ENCODE measurements around the gene CAPRIN2.
A peak's percentile ranks its signal among the peaks of the same experiment; 100 is the strongest.

Gene CAPRIN2

DNA sequence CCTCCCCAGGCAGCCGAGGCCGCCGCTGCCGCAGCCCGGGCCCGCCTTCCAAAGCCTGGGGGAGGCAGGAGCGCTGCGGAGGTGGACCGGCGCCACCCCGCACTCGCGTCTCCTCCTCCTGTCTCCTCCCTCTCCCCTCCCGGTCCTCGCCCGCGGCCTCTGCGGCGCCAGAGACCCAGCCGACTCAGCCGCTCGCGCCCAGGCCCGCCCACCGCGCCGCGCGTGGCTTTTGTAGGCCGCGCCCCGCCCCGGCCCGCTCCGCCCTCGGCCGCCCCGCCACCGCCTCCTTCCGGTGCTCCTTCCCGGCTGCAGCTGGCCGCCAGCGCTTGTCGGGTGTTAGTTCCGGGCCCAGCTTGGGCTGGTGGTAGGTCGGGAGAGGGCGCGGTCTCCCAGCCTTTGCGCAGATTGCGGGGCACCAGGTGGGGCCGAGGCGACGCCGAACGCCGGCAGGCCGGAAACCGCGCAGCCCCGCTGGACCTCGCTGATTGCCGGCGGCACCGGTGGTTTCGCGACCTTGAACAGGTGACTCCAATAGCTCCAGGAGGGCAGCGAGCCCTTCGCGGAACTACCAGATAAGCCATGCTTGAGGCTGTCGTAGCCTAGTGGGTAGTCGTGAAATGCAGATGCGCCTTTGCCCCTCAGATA lies at the start of gene CAPRIN2:
TSS of gene CAPRIN2 (minus strand) at position 202 of the 645 bp plus-strand sequence. CDS start 1,431 bp downstream, outside the sequence.
- peak; percentile 96 for DNase-seq

GRCh38 chr12:30797689-30798088 lies 42.9 kb upstream of the CAPRIN2 start:
- DNase-seq = no peak

GRCh38 chr12:30796891-30797371 lies 42.2 kb upstream of the CAPRIN2 start:
- peak; percentile 57 for DNase-seq

DNA sequence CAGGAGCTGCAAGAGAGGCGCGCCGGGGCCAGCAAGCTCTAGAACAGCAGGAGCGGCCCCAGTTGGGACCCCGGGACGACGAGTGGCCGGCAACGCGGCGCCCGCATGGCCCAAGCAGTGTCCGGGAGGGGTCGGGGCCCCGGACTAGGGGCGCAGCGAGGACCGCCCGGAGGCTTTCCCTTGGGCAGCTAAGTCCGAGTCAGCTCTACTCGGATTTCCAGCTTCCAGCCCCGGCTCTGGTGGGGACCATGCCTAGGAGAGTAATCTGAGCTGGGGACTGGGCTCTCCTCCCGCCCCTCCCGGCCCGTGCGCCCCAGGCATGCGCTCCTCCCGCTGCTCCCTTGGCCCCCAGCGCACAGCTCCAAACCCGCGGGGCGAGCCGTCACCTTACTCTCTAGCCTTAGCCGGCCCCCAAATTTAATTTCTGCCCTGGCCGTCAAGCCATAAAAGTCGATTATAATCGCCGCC lies 41.6 kb upstream of the CAPRIN2 start:
- DNase-seq = peak; percentile 64

- DNase-seq = peak; percentile 85
These were observed 40.9 kb upstream of the CAPRIN2 start for GRCh38 chr12:30795410-30796312.

DNA sequence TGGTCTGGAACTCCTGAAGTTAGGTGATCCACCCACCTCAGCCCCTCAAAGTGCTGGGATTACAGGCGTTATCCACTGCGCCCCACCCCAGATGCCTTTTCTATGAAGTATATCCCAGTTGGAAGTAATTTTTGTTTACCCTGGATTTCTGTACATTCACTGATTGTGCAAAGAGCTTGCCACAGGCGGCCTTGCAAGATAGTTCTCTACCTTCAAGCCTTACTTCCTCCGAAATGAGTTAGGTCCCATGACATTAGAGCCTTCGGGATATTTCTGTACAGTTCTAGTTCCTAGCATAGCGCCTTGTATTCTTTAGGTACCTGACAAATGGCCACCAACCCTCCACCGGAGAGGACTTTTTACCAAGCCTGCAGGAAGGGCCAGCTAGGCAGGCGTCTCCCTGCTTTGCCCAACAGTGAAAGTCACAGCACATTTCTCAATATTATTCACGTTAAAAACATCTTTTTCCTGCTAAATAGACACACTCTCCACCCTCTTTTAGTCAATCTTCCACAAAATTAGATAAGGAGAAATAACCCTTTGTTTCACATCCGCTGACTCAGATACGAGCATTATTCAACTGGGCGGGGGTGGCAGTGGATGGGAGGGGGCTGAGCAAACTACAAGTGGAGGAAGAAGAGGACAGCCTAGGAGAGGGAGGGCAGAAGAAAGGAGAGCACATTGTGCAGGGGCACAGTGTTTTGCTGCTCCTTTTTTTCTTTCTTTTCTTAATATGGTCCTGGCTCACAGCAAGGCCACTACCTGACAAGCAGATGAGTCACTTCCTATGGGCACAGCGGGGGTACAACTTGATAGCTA lies 40.0 kb upstream of the CAPRIN2 start:
- peak; percentile 86 for DNase-seq

GRCh38 chr12:30794020-30794419 lies 39.3 kb upstream of the CAPRIN2 start:
- no peak for DNase-seq

DNA sequence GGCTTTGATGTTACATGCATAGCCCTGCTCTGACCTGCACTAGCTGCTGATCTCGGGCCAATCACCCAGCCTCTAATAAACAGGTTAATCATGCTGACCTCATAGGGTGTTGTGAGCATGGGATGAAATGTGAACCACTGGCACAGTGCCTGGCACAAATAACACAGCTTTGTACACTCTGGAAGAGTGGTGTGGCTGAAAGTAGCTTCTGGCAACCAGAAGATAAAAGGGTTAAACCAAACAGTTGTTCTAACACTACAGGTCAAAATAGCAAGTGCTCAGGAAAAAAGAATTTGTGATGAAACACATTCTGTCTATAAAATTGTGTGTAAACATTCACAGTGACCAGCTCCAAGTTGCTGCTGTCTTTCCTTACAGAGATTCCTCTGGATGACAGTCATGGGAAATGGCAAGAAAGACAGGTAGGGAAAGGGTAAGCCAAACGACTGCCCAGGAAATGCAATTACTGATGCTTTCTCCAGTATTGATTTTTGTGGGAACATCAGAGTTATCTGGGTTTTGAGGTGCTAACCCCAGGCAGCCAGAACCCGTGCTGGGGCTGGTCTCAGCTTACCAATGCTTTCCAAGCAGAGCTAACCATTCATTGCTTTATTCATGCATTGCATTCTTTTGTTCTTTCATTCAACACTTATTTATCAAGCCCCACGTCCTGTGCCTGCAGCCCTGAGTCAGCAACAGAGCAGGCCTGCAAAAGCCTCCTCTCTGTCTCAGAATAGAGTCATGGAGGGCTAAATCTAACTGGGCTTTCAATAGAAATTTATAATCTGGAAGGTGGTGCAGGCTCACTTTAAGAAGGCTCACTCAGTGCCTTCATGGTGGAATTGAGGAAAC lies 38.1 kb upstream of the CAPRIN2 start:
- DNase-seq = peak; percentile 53

DNA sequence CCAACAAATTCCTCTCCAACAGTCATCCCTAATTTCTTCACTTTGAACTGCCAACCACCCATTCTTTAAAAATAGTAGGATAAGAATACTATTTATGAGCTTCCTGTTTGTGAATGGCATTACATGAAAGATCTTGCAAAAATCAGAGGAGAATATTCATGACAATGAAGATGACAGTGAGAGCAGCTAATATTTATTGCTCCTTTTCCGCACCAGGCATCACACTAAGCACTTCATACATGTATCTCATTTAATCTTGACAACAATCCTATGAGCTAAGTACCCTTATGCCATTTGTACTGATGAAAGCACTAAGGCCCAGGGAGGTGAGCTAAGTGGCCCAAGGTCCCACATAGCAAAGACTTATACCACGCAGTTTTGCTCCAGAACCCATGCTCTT lies 37.3 kb upstream of the CAPRIN2 start:
- no peak for DNase-seq

GRCh38 chr12:30788754-30789153 lies 34.0 kb upstream of the CAPRIN2 start:
- no peak for DNase-seq

- no peak for DNase-seq
These were observed 30.9 kb upstream of the CAPRIN2 start for GRCh38 chr12:30785630-30786029.

DNA sequence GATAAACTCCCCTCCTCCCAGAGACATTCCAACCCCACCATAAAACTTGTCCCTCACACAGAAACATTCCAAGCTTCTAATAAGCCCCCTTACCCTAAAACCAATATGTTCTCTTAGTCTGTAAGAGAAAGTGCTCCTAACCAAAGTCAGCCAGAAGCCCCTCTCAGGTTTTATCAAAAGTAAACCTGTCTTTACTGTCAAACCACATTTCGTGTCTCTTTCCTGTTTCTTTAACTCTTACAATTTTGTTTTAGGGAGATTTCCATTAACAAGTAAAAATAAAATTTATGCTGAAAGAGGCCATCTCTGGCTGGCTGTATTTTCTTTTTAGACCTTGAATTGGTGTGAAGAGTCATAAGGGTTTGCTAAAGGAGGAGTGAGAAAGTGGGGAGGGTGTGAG lies 29.8 kb upstream of the CAPRIN2 start:
- DNase-seq = no peak

GRCh38 chr12:30783946-30784345 lies 29.2 kb upstream of the CAPRIN2 start:
- no peak for DNase-seq

GRCh38 chr12:30782316-30783173 lies 27.8 kb upstream of the CAPRIN2 start:
- DNase-seq = no peak

DNA sequence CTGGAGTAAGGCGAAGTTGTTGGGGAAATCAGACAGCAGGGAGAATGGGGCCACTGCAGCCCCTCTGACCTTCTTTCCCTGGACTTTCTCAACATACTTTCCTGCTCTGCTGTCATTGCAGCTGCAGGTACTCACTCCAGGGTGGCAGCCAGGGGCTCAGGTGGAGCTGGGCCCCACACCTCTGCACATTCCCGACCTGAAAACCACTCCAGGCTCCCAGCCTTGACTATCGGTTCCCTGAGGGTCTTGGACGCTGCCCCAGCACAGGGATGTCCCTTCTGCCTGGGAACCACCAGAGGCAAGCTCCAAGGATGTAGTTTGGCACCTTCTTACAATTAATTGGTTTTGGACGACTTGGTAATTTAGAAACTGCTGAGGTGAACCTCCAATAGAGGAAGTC lies 24.8 kb upstream of the CAPRIN2 start:
- no peak for DNase-seq

- no peak for DNase-seq
These were observed 24.4 kb upstream of the CAPRIN2 start for GRCh38 chr12:30779178-30779577.

DNA sequence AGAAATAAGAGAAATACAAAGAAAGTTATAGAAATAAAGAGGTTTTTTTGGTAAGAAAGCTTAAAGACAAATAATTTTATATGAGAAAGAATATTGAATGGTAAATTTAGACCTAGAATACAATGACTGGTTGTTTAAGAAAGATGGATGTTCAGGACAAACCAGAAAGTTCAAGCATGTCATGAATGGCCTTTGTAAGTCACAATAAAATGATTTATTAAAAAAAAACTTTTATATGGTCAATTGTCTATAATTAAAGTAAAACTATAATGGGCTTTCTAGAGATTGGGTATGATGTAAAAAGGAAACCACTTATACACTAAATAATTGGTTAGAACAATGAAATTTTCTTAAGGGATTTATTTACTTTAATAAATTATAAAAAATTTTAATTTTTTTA lies 19.8 kb upstream of the CAPRIN2 start:
- DNase-seq = no peak

GRCh38 chr12:30769802-30770201 lies 15.1 kb upstream of the CAPRIN2 start:
- no peak for DNase-seq

- DNase-seq = no peak
These were observed 9.5 kb upstream of the CAPRIN2 start for GRCh38 chr12:30764251-30764650.

DNA sequence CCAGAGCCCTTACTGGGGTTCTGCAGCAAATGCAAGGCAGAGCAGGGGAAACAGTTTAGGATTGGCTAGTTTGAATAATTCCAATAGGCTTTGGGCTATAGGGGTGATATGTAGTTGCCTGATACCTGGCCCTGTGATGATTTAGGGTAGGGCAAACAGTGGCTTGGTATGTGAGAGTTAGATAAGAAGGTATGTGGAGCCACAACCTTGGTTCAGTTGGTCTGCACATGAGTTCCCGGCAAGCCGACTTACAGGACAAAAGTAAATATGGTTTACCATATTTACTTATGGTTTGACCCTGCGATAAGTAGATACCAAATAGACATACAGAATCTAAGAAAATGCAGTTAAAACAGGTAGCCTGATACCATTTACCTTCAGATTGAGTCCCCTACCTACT lies 8.3 kb upstream of the CAPRIN2 start:
- DNase-seq = no peak

GRCh38 chr12:30761730-30762129 lies 7.0 kb upstream of the CAPRIN2 start:
- no peak for DNase-seq
